Liver (tissue), 9 donors: ENCODE results near the gene NOL6. TPM values are rescaled to one million over a fixed set of nuclear protein-coding genes. Genes with fewer than 3 reads are reported as not detected.
"Not testable (repeated sequence)": the region's sequence is repeated elsewhere in the genome, so short reads cannot be mapped to it uniquely, and the experiment has no call there.

Experiments used
- DNase-seq: peaks from one replicate; pipeline ENCODE4 v3.0.0-alpha.2; 2017; ENCODE audit warnings: low spot score
- H3K27ac ChIP-seq, 2 donors: one replicate each; pipeline ENCODE4 v1.7.0; 2013; ENCODE audit warnings: inconsistent platforms in 2 of 2, low read length in 2 of 2, control low read depth in 1 of 2, low read depth in 1 of 2, mild to moderate bottlenecking in 1 of 2
- H3K27me3 ChIP-seq, 4 donors: one replicate each; pipeline versions ENCODE4 v1.6.1 to v1.7.0; 2013; ENCODE audit warnings: low read length in 3 of 4, inconsistent platforms in 1 of 4, mild to moderate bottlenecking in 1 of 4, moderate library complexity in 1 of 4; ENCODE audit not compliant: control insufficient read depth in 4 of 4, insufficient read depth in 4 of 4
- H3K36me3 ChIP-seq, 4 donors: one replicate each; pipeline versions ENCODE4 v1.6.1 to v1.7.0; 2013; ENCODE audit warnings: low read length in 3 of 4, mild to moderate bottlenecking in 3 of 4, low read depth in 1 of 4, moderate library complexity in 1 of 4; ENCODE audit not compliant: control insufficient read depth in 4 of 4, insufficient read depth in 3 of 4
- H3K4me1 ChIP-seq, 4 donors: one replicate each; pipeline versions ENCODE4 v1.6.1 to v1.7.0; 2013; ENCODE audit warnings: low read length in 3 of 4, mild to moderate bottlenecking in 3 of 4, moderate library complexity in 1 of 4; ENCODE audit not compliant: control insufficient read depth in 4 of 4, insufficient read depth in 4 of 4
- H3K4me3 ChIP-seq, 3 donors: one replicate each; pipeline versions ENCODE4 v1.6.1 to v1.7.0; 2013; ENCODE audit warnings: low read length in 3 of 3, control low read depth in 1 of 3, low read depth in 1 of 3, mild to moderate bottlenecking in 1 of 3
- H3K9ac ChIP-seq, 2 donors: one replicate each; pipeline ENCODE4 v1.7.0; 2013; ENCODE audit warnings: low read length in 2 of 2, mild to moderate bottlenecking in 2 of 2, moderate library complexity in 2 of 2, control low read depth in 1 of 2, low read depth in 1 of 2
- H3K9me3 ChIP-seq, 4 donors: one replicate each; pipeline versions ENCODE4 v1.6.1 to v1.7.0; 2013; ENCODE audit warnings: low read length in 3 of 4; ENCODE audit not compliant: control insufficient read depth in 4 of 4
- FOXA1 ChIP-seq: IDR thresholded peaks from 2 replicates; pipeline ENCODE4 v1.6.1; 2016; ENCODE audit warnings: antibody characterized with exemption
- FOXA2 ChIP-seq: IDR thresholded peaks from 2 replicates; pipeline ENCODE4 v1.6.1; 2016; ENCODE audit warnings: antibody characterized with exemption
- RAD21 ChIP-seq, 2 donors: IDR thresholded peaks; 2 replicates each; pipeline ENCODE4 v1.6.1; 2016; ENCODE audit warnings: antibody characterized with exemption in 2 of 2, mild to moderate bottlenecking in 2 of 2
- SP1 ChIP-seq: IDR thresholded peaks from 2 replicates; pipeline ENCODE4 v1.6.1; 2018; ENCODE audit warnings: antibody characterized with exemption, mild to moderate bottlenecking
- YY1 ChIP-seq: IDR thresholded peaks from 2 replicates; pipeline ENCODE4 v1.6.1; 2016; ENCODE audit warnings: antibody characterized with exemption, mild to moderate bottlenecking
- WGBS: extraction: QIAGEN DNeasy Blood & Tissue Kit; methylation state at CpG from one replicate; pipeline ENCODE4 v1.1.7; 2013; 5-methylcytosine and 5-hydroxymethylcytosine counted together
- polyA plus RNA-seq, 2 donors: library from polyadenylated mRNA; stranded (reverse) in 1 of 2; unstranded in 1 of 2; fragments of 200-250 nt in 1 of 2; fragments of >200 nt in 1 of 2; fragmentation: Nextera tagmentation in 1 of 2; extraction: Ambion mirVana in 1 of 2; gene quantifications; one replicate each; pipeline versions ENCODE4 v1.2.1 to v1.2.3, GENCODE V29; 2013 to 2015
- total RNA-seq, 2 donors: library from RNA; depleted of rRNA; stranded (reverse); fragments of >200 nt; gene quantifications; one replicate each; pipeline ENCODE4 v1.2.3, GENCODE V29; 2014
- TF ChIP-seq, protein P1 (sequence below): fragments of 150-350 bp; IDR thresholded peaks from 2 replicates; pipeline ENCODE4 v1.5.1; 2017; ENCODE audit warnings: improper control_type of control experiment, low read depth, low read length; ENCODE audit not compliant: missing input control
- TF ChIP-seq, protein P2 (sequence below): IDR thresholded peaks from 2 replicates; pipeline ENCODE4 v1.6.1; 2016; ENCODE audit warnings: antibody characterized with exemption, mild to moderate bottlenecking
- donor health status: healthy.
- donor health status: healthy.
- donor health status: healthy.
- donor health status: healthy.
- donor health status: healthy.

NOL6 gene
- total and polyA plus RNA-seq, 4 donors: 8.8 to 20.2 (median 13.8) TPM

DNA sequence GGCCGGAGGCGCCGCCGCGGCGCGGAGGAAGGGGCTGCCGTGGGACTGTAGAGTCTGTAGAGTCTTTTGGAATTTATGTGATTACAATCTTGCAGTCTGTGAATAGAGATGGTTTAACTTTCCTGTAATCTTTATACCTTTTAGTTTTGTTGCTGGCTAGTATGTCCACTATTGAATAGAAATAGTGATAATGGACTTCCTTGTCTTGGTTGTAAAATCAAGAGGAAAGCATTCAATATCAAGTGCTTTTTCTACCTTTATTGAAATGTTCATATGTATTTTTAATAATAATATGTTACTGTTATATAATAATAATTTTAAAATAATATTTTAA lies 37.4 kb upstream of the NOL6 start:
- not testable (repeated sequence) for H3K36me3 ChIP-seq, H3K4me1 ChIP-seq, H3K9me3 ChIP-seq, H3K27me3 ChIP-seq, DNase-seq
- Histone ChIP-seq H3K4me3 (peak overlapping the region; percentile 68 to 76 (median 70)), H3K9ac (peak overlapping the region in 1 of 2 donors; percentile 90), H3K27ac (peak overlapping the region; percentile 72 to 73)
- WGBS: under 1% methylated on average over 8 of the region's 8 CpGs

DNA sequence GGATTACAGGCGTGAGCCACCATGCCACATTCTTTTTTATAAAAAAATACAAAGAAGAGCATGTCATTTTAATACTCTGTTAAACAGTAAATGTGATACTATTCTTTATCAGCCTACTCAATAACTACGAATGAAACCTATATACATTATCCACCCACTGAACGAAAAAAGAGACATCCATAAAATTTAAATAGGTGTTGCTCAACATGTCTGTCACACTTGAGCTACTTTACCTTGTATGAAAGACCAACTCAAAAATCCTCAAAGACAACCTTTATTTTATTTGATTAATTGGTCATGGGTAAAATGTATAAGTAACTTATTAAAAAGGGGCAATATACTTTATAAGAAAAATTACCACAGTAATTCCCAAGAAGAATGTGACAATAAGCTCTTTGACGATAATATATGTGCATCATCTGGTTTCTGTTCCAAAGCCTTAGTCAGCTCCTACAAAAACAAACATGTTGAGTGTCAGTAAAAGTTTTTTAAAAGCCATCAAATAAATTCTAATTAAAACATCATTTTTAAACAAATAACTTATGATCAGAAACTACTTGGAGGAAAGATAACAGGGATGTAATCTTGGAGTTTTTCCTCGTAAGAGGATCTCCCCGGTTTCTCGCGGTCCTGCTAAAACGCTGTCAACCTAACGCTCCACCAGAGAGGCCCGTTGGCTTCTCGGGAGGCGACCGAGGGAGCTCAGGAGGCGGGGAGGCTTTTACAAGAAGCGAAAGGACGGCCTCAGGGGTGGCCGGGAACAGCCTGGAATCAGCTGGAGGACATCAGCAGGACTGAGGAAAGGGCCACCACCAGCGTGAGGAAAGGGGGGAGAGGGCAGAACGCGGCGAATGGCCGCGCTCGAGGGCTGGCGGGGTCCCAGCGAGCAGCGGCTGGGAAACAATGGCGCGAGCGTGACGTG lies 36.8 kb upstream of the NOL6 start:
- Histone ChIP-seq H3K27me3 (no peaks in the 10 kb centered on the region), H3K4me3 (peak overlapping the region; percentile 68 to 76 (median 70)), H3K4me1 (peaks cover 0 to 1% (median 0%) of the 10 kb centered on the region in 4 donors), H3K9me3 (peaks cover 0 to 2% (median 0%) of the 10 kb centered on the region in 4 donors), H3K36me3 (no peaks in the 10 kb centered on the region), H3K27ac (peak overlapping the region; percentile 72 to 73), H3K9ac (peak overlapping the region; percentile 54 to 90)
- peak; percentile 72 for DNase-seq
- 9% methylated on average over 32 of the region's 32 CpGs for WGBS
- TF ChIP-seq, protein P1, sequence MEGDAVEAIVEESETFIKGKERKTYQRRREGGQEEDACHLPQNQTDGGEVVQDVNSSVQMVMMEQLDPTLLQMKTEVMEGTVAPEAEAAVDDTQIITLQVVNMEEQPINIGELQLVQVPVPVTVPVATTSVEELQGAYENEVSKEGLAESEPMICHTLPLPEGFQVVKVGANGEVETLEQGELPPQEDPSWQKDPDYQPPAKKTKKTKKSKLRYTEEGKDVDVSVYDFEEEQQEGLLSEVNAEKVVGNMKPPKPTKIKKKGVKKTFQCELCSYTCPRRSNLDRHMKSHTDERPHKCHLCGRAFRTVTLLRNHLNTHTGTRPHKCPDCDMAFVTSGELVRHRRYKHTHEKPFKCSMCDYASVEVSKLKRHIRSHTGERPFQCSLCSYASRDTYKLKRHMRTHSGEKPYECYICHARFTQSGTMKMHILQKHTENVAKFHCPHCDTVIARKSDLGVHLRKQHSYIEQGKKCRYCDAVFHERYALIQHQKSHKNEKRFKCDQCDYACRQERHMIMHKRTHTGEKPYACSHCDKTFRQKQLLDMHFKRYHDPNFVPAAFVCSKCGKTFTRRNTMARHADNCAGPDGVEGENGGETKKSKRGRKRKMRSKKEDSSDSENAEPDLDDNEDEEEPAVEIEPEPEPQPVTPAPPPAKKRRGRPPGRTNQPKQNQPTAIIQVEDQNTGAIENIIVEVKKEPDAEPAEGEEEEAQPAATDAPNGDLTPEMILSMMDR: no peak
- peak; percentile 91 for TF ChIP-seq YY1
- TF ChIP-seq, protein P2, sequence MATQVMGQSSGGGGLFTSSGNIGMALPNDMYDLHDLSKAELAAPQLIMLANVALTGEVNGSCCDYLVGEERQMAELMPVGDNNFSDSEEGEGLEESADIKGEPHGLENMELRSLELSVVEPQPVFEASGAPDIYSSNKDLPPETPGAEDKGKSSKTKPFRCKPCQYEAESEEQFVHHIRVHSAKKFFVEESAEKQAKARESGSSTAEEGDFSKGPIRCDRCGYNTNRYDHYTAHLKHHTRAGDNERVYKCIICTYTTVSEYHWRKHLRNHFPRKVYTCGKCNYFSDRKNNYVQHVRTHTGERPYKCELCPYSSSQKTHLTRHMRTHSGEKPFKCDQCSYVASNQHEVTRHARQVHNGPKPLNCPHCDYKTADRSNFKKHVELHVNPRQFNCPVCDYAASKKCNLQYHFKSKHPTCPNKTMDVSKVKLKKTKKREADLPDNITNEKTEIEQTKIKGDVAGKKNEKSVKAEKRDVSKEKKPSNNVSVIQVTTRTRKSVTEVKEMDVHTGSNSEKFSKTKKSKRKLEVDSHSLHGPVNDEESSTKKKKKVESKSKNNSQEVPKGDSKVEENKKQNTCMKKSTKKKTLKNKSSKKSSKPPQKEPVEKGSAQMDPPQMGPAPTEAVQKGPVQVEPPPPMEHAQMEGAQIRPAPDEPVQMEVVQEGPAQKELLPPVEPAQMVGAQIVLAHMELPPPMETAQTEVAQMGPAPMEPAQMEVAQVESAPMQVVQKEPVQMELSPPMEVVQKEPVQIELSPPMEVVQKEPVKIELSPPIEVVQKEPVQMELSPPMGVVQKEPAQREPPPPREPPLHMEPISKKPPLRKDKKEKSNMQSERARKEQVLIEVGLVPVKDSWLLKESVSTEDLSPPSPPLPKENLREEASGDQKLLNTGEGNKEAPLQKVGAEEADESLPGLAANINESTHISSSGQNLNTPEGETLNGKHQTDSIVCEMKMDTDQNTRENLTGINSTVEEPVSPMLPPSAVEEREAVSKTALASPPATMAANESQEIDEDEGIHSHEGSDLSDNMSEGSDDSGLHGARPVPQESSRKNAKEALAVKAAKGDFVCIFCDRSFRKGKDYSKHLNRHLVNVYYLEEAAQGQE: peak; percentile 23
- TF ChIP-seq RAD21 (IDR thresholded peaks at IDR 0.05): no peak

DNA sequence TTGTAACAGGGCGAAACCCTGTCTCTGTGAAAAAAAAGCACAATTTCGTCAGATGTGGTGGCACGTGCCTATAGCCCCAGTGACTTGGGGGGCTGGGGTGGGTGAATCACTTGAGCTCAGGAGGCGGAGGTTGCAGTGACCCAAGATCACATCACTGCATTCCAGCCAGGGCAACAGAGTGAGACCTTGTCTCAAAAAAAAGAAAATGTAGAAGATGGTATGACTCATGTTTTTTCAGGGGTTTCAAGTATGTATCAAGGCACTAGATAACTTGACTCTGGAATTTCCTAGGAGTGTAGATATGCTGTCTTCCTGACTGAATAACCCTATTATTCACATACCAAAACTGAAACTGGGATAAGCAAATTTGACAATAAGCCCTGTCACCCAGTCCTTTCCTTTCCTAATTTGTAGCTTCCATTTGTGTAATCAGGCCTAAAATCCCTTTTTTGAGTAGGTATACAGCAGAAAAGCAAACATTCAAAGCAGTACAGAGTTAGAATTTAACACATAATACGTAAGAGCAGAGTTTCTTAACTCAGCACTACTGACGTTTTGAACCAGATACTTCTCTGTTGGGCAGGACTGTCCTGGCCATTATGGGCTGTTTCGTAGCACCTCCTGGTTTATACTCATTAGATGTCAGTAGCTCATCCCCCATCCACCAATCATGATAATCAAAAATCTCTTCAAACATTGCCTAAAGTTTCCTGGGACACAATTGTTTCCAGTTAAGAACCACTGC lies 33.1 kb upstream of the NOL6 start:
- no peak for DNase-seq
- 73% methylated on average over 7 of the region's 7 CpGs for WGBS
- Histone ChIP-seq H3K9ac (no peak overlapping the region), H3K4me3 (no peak overlapping the region), H3K9me3 (no peaks in the 10 kb centered on the region), H3K36me3 (no peaks in the 10 kb centered on the region), H3K4me1 (peaks cover 0 to 1% (median 0%) of the 10 kb centered on the region in 4 donors), H3K27me3 (no peaks in the 10 kb centered on the region), H3K27ac (no peak overlapping the region)
- TF ChIP-seq SP1 (peak; percentile 19), RAD21 (IDR thresholded peaks at IDR 0.05) (no peak), FOXA2 (no peak), FOXA1 (no peak)
